AG20443 (cell line): ENCODE data around the gene BICRA.
A peak's percentile ranks its signal among the peaks of the same experiment; 100 is the strongest.
"Not testable (repeated sequence)": the region's sequence is repeated elsewhere in the genome, so short reads cannot be mapped to it uniquely, and the experiment has no call there.

Experiments used
- DNase-seq: peaks from one replicate; pipeline ENCODE4 v3.0.0; 2012; ENCODE audit warnings: low spot score, mixed read lengths

BICRA gene

GRCh38 chr19:47694466-47695273 is 85.7 kb downstream of the BICRA start:
- no peak for DNase-seq

- no peak for DNase-seq
Measured at GRCh38 chr19:47695533-47696262, 86.8 kb downstream of the BICRA start.

GRCh38 chr19:47696635-47697034 is 87.7 kb downstream of the BICRA start:
- DNase-seq = no peak

GRCh38 chr19:47697863-47698609 is 89.1 kb downstream of the BICRA start:
- DNase-seq = peak; percentile 93

- DNase-seq = no peak
Measured at GRCh38 chr19:47698631-47699359, 89.9 kb downstream of the BICRA start.

- DNase-seq = peak; percentile 76
Measured at GRCh38 chr19:47699360-47699917, 90.5 kb downstream of the BICRA start.

- no peak for DNase-seq
Measured at GRCh38 chr19:47700934-47701716, 92.2 kb downstream of the BICRA start.

GRCh38 chr19:47701717-47702552 is 93.0 kb downstream of the BICRA start:
- no peak for DNase-seq

GRCh38 chr19:47702671-47703070 is 93.7 kb downstream of the BICRA start:
- DNase-seq = no peak

- no peak for DNase-seq
Measured at GRCh38 chr19:47703301-47703700, 94.4 kb downstream of the BICRA start.

- DNase-seq = no peak
Measured at GRCh38 chr19:47704024-47704423, 95.1 kb downstream of the BICRA start.

- no peak for DNase-seq
Measured at GRCh38 chr19:47704656-47705055, 95.7 kb downstream of the BICRA start.

- DNase-seq = peak; percentile 73
Measured at GRCh38 chr19:47707135-47707925, 98.4 kb downstream of the BICRA start.

- no peak for DNase-seq
Measured at GRCh38 chr19:47711652-47712242, 102.8 kb downstream of the BICRA start.

- peak; percentile 95 for DNase-seq
Measured at GRCh38 chr19:47713046-47714021, 104.4 kb downstream of the BICRA start, which contains the start of gene EHD2. Gene EHD2 (plus strand): TSS chr19:47713422. CDS start chr19:47716613, 3,191 bp downstream.

GRCh38 chr19:47714339-47714738 is 105.4 kb downstream of the BICRA start:
- DNase-seq = no peak

- not testable (repeated sequence) for DNase-seq
Measured at GRCh38 chr19:47714855-47715254, 105.9 kb downstream of the BICRA start.
